Activated CD8-positive, alpha-beta memory T cell treated with anti-CD3 and anti-CD28 coated beads, Interleukin-2, amount 50 U/mL, for 4 hours (primary cell): ENCODE measurements around the gene PLIN5.
"Not testable (repeated sequence)": the region's sequence is repeated elsewhere in the genome, so short reads cannot be mapped to it uniquely, and the experiment has no call there.

Experiments
- DNase-seq: peaks from one replicate; pipeline ENCODE4 v3.0.0-alpha.2; 2020

Gene PLIN5

DNA sequence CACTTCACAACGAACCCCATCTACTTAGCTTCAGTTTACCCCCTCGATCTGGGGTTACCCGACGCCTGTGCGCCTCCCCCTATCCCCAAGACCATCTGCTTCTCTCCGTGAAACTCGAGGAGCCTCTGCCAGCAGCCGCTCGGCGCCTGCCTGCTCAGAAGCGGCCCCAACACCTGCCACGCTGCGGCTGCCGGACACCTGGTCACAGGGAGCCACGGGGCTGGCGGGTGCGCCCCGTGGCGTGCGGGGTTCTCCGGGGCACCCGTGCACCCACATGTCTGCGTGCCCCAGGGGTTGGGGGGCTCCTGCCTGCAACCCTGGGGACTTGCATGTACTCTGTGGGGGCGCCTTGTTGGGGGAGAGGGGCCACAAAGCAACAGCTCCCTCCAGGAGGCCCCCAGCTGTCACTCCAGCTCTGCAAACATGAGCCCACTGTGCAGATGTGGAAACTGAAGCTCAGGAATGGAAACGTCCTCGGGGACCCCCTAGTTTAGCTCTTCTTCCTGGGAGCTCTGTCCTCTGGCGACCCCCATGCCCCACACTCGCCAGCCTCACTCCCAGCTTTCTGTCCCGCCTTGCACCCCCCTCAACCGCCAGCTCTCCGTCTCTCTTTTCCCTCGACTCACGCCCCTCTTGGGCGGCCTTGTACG is 31.5 kb upstream of the PLIN5 start:
- no peak for DNase-seq

- DNase-seq, result not testable (repeated sequence)
These were observed 28.5 kb upstream of the PLIN5 start for GRCh38 chr19:4563562-4563961.

- DNase-seq, result not testable (repeated sequence)
These were observed 27.1 kb upstream of the PLIN5 start for GRCh38 chr19:4562085-4562484.

- DNase-seq, result no peak
These were observed 24.5 kb upstream of the PLIN5 start, which contains the start of gene SEMA6B for GRCh38 chr19:4559569-4559968. Gene SEMA6B, minus strand, starts transcription at chr19:4559684. Its CDS starts 1,227 bp downstream, at chr19:4558457.

- peak; percentile 35 for DNase-seq
These were observed 23.2 kb upstream of the PLIN5 start for GRCh38 chr19:4557971-4558941.

- DNase-seq, result no peak
These were observed 22.3 kb upstream of the PLIN5 start for GRCh38 chr19:4557144-4557970.

GRCh38 chr19:4556597-4557127 is 21.6 kb upstream of the PLIN5 start:
- no peak for DNase-seq

- DNase-seq, result no peak
These were observed 20.9 kb upstream of the PLIN5 start for GRCh38 chr19:4555657-4556561.

DNA sequence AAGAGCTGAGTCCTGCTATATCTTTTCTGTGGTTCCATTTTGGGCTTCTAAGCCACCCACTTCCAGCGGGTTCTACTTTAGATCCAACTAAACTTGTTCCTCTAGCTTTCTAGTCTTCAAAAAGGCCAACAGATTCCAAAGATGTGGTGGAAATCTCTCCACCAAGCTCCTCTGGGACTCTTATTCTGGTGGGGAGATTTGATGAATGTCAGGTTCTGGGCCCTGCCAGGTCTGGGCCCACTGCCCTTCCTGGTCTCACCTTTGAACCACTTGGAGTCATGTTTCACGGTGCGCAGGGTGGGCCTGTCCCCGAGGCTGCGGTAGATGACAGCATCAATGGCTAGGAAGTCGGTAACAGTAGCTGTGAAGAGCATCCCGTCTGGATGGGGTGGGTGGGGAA is 19.7 kb upstream of the PLIN5 start:
- no peak for DNase-seq

GRCh38 chr19:4553775-4554174 is 18.8 kb upstream of the PLIN5 start:
- no peak for DNase-seq

DNA sequence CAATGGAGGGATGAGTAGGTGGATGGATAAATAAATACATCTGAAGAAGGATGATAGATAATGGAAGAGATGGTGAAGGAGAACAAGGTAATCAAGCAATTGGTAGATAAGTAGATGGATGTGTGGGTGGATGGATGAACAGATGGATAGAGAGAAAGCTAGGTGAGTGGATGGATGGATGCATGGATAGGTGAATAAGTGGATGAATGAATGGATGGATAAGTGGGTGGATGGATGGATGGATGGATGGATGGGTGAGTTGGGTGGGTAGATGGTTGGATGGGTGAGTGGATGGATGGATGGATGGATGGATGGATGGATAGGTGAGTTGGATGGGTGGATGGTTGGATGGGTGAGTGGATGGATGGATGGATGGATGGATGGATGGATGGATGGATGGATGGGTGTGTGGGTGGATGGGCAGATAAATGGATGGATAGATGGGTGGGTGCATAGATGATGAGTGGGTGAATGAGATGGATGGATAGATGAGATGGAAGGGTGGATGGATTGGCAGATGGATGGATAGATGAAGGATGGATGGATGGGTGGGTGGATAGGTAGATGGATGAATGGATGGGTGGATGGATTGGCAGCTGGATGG is 18.2 kb upstream of the PLIN5 start:
- no peak for DNase-seq

GRCh38 chr19:4552525-4552819 is 17.4 kb upstream of the PLIN5 start:
- no peak for DNase-seq

- no peak for DNase-seq
These were observed 15.5 kb upstream of the PLIN5 start for GRCh38 chr19:4550479-4551050.

DNA sequence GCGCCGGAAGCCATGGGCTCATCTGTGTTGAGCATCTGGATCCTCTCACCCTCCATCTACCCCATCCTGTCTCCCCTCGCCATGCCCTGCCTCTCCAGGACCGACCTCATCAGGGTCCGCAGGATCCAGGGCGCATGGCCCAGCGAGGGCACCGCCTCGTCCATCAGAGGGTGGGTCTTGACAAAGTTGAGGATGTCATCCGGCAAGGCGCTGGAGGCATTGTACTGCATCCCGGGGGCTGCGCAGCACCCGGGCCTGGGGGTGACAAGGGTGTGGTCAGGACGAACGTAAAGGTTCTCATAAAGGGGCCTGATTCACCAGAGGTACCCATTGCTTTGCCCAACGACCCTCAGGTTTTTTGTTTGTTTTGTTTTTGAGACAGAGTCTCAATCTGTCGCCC is 15.0 kb upstream of the PLIN5 start:
- no peak for DNase-seq

- no peak for DNase-seq
These were observed 13.2 kb upstream of the PLIN5 start for GRCh38 chr19:4548238-4548584.

DNA sequence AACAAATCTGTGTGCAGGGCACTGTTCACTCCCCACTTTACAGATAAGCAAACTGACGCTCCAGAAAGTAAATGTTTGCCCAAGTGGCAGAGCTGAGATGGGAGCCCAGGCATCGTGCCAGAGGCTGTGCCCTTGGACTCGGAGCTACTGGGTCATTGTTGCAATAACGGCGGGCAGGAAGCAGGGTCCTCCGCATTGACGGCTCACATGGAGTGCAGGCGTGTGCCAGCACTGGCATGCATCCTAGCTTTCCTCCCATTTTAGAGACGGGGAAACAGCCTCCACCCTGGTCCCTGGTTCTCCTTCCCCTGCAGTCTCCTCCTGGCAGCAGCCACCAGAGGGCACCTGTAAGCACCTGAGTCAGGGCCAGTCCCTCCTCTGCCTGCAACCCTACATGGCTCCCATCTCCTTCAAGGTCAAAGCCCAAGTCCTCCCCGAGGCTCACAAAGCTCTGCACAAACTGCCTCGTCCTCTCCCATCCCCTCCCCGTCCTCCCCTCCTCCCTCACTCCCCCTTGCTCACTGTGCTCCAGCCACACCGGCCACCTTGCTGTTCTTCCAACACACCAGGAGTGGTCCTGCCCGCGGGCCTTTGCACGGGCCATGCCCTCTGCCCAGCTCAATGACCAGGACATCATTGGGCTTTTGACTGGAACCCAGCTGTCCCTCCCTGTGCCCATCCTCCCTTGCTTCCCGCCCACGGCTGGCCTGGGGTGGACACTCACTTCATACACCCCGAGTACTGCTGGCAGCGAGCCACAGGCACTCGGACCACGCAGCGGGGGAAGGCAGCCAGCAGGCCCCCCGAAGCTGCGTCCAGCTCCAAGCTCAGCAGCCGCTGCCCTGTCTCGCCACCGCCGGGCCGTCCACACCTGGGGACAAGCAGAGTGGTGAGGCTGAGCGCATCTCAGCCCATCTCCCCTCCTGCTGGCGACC is 12.5 kb upstream of the PLIN5 start:
- DNase-seq, result no peak

DNA sequence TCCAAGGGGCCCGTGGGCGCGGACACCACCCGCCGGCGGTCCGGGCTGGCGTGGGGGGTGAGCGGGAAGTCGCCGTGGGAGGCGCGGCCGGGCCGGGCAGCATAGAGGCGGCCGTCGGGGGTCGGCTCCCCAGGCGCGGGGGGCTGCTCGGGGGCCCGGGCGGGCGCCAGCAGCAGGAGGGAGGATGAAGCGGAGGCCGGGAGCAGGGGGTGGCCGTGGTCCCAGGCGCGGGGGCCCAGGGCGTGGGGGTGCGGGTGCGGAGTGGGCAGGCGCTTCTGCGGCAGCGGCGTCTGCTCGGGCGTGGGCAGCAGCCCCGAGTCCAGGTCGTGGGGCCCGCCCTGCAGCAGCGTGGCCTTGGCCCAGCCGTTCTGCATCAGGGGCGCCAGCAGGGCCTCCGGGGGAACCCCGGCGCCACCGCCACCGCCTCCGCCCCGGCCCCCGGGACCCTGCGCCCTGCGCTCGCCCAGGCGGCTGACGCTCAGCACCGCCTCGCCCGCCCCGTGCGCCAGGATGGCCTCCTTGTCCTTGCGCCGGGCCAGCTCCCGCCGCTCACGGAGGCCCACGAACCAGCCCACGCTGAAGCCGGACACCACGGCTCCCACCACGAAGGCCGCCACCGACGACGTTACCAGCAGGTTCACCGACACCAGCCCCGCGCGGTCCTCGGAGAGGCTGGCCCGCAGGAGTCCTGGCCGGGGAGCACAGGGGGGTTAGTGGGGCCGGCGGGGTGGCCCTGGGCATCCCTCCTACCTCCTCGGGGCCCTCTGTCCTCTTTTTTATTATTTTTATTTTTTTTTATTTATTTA is 9.0 kb upstream of the PLIN5 start:
- no peak for DNase-seq

- no peak for DNase-seq
These were observed 8.1 kb upstream of the PLIN5 start for GRCh38 chr19:4542896-4543841.
